ENCODE data around the gene TGIF1.

DNA sequence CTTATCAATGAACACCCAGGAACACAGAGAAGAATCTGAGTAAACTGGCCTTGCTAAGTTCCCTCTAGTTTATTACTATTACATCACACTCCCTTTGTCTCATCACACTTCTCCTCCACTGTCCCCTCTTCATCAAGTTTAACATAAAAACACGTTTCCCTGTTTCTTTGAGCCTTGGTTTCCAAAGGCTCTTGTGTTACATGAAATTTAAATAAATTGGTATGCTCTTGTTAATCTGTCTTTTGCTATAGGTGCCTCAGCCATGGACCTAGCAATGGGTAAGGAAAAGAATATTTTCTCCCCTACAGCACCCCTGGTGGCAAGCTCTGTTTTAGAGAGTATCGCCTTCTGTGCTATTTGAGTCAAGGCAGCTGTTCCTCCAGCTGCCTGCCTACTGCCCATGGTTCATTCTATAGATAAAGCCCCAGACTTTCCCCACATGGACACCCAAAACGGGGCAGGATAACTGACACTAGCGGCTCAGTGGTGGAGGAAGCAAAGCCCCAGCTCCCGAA is 31.8 kb downstream of the TGIF1 start:
- TF ChIP-seq HDGF (IDR thresholded peaks at IDR 0.05; ENCODE audit: borderline replicate concordance) (no peak), SUZ12 (IDR thresholded peaks at IDR 0.05) (no peak), TARDBP (IDR thresholded peaks at IDR 0.05) (no peak), SP1 (IDR thresholded peaks at IDR 0.05) (no peak), ZNF384 (IDR thresholded peaks at IDR 0.05) (no peak), ARNT (IDR thresholded peaks at IDR 0.05) (no peak), FOXA1 (IDR thresholded peaks at IDR 0.05) (no peak), FOXM1 (IDR thresholded peaks at IDR 0.05; ENCODE audit: borderline replicate concordance) (no peak), ELF4 (IDR thresholded peaks at IDR 0.05) (no peak), NFRKB (IDR thresholded peaks at IDR 0.05) (no peak), BHLHE40 (IDR thresholded peaks at IDR 0.05; ENCODE audit: borderline replicate concordance) (no peak), FOXK2 (IDR thresholded peaks at IDR 0.05) (no peak)
- TF ChIP-seq, protein P1, sequence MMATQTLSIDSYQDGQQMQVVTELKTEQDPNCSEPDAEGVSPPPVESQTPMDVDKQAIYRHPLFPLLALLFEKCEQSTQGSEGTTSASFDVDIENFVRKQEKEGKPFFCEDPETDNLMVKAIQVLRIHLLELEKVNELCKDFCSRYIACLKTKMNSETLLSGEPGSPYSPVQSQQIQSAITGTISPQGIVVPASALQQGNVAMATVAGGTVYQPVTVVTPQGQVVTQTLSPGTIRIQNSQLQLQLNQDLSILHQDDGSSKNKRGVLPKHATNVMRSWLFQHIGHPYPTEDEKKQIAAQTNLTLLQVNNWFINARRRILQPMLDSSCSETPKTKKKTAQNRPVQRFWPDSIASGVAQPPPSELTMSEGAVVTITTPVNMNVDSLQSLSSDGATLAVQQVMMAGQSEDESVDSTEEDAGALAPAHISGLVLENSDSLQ (IDR thresholded peaks at IDR 0.05) = no peak

All from HEK293T (cell line).